Endothelial cell of umbilical vein (primary cell): ENCODE data around the gene C11orf24. TPM values are rescaled to one million over a fixed set of nuclear protein-coding genes. Genes with fewer than 3 reads are reported as not detected.
A peak's percentile ranks its signal among the peaks of the same experiment; 100 is the strongest.

Experiments used
- BruUV-seq: library from RNA; stranded (reverse); fragments of 400-500 nt; replicated peaks from 2 replicates; lab custom pipeline; 2021; lab: Mats Ljungman, UMichigan
- CTCF ChIA-PET: fragments of 300-600, 350-600 bp; sonication (Branson Sonifier 250); formaldehyde crosslinking; loops from one replicate; lab custom pipeline; 2021; ENCODE audit warnings: antibody characterized with exemption, inconsistent platforms; lab: Charles Lee
- POLR2A ChIA-PET: fragments of 300-600, 350-600 bp; sonication (Branson Sonifier 250); formaldehyde crosslinking; loops from one replicate; lab custom pipeline; 2021; ENCODE audit warnings: antibody characterized with exemption, inconsistent platforms; lab: Charles Lee
- DNase-seq: peaks from one replicate; pipeline ENCODE4 v3.0.0-alpha.2; 2011; ENCODE audit warnings: low read depth, low spot score
- FAIRE-seq: peaks from 2 replicates; lab custom pipeline; 2011; peaks lifted over from hg19 to GRCh38; lab: Jason Lieb, UNC
- H2AFZ ChIP-seq: 2 replicates; pipeline ENCODE4 v1.6.0; 2012; ENCODE audit warnings: low read depth, low read length, control low read depth, inconsistent platforms
- H3K27ac ChIP-seq: 2 replicates; pipeline ENCODE4 v1.5.1; 2011; ENCODE audit warnings: low read depth, mild to moderate bottlenecking, control low read depth, low read length, moderate library complexity; ENCODE audit not compliant: insufficient read depth
- H3K27me3 ChIP-seq, 2 experiments: 2 replicates each; pipeline versions ENCODE4 v1.6.0 to v1.6.1; 2011; ENCODE audit warnings: low read length in 2 of 2, mixed read lengths in 1 of 2; ENCODE audit not compliant: control insufficient read depth in 2 of 2, insufficient read depth in 2 of 2
- H3K36me3 ChIP-seq, 2 experiments: 2 replicates in 1 of 2; 3 replicates in 1 of 2; pipeline ENCODE4 v1.5.1; 2011; ENCODE audit warnings: low read length in 2 of 2, mild to moderate bottlenecking in 1 of 2, moderate library complexity in 1 of 2; ENCODE audit not compliant: control insufficient read depth in 2 of 2, insufficient read depth in 2 of 2; ENCODE audit errors: extremely low read depth in 1 of 2
- H3K4me1 ChIP-seq: 3 replicates; pipeline ENCODE4 v1.5.1; 2011; ENCODE audit warnings: mild to moderate bottlenecking, low read length; ENCODE audit not compliant: control insufficient read depth, insufficient read depth; ENCODE audit errors: extremely low read depth
- H3K4me2 ChIP-seq: 2 replicates; pipeline ENCODE4 v1.6.1; 2011; ENCODE audit warnings: low read length, control low read depth, mixed read lengths; ENCODE audit not compliant: insufficient read depth
- H3K4me3 ChIP-seq, 3 experiments: fragments of 200-600 bp in 1 of 3; sonication (generic), shearing (Covaris generic) in 1 of 3; replicated peaks in 1 of 3; 2 replicates each; pipeline ENCODE4 v1.5.1; 2011 to 2016; ENCODE audit warnings: control low read depth in 3 of 3, low read length in 3 of 3, mild to moderate bottlenecking in 2 of 3, inconsistent platforms in 1 of 3, low read depth in 1 of 3, moderate library complexity in 1 of 3; ENCODE audit not compliant: insufficient read depth in 1 of 3
- H3K79me2 ChIP-seq: 2 replicates; pipeline ENCODE4 v1.6.0; 2012; ENCODE audit warnings: low read length, inconsistent platforms; ENCODE audit not compliant: control insufficient read depth, insufficient read depth
- H3K9ac ChIP-seq: replicated peaks from 2 replicates; pipeline ENCODE3; 2011; ENCODE audit warnings: low read length, control low read depth; ENCODE audit not compliant: insufficient read depth; ENCODE audit errors: extremely low read depth
- H3K9me1 ChIP-seq: replicated peaks from 3 replicates; pipeline ENCODE4 v1.6.0; 2011; ENCODE audit warnings: mild to moderate bottlenecking, low read length; ENCODE audit not compliant: control insufficient read depth, insufficient read depth; ENCODE audit errors: extremely low read depth
- H3K9me3 ChIP-seq: replicated peaks from 2 replicates; pipeline ENCODE4 v1.5.1; 2012; ENCODE audit warnings: low read length, inconsistent platforms; ENCODE audit not compliant: control insufficient read depth, insufficient read depth
- H4K20me1 ChIP-seq: replicated peaks from 2 replicates; pipeline ENCODE3; 2011; ENCODE audit warnings: mild to moderate bottlenecking, low read length; ENCODE audit not compliant: control insufficient read depth, insufficient read depth; ENCODE audit errors: extremely low read depth
- EZH2 ChIP-seq: IDR thresholded peaks from 2 replicates; pipeline ENCODE4 v1.6.1; 2012; ENCODE audit warnings: borderline replicate concordance, low read depth, mild to moderate bottlenecking, moderate library complexity, low read length, inconsistent platforms; ENCODE audit not compliant: severe bottlenecking
- FOS ChIP-seq: IDR thresholded peaks from 2 replicates; pipeline ENCODE4 v1.6.1; 2011; ENCODE audit warnings: mild to moderate bottlenecking, low read length, moderate library complexity, borderline replicate concordance; ENCODE audit not compliant: insufficient read depth
- GATA2 ChIP-seq: IDR thresholded peaks from 2 replicates; pipeline ENCODE4 v1.7.0; 2011; ENCODE audit warnings: low read depth, mild to moderate bottlenecking, moderate library complexity, mixed read lengths, low read length; ENCODE audit not compliant: insufficient read length, insufficient read depth
- JUN ChIP-seq: IDR thresholded peaks from 2 replicates; pipeline ENCODE4 v1.6.1; 2011; ENCODE audit warnings: borderline replicate concordance, low read depth; ENCODE audit not compliant: insufficient read length, insufficient read depth
- MAX ChIP-seq: IDR thresholded peaks from 2 replicates; pipeline ENCODE4 v1.6.1; 2011; ENCODE audit not compliant: insufficient read depth, insufficient read length
- MYC ChIP-seq: IDR thresholded peaks from one replicate; pipeline ENCODE4 v1.6.1; 2011; ENCODE audit warnings: mild to moderate bottlenecking, low read depth, low read length
- POLR2A ChIP-seq: IDR thresholded peaks from 2 replicates; pipeline ENCODE4 v1.6.1; 2012; ENCODE audit warnings: low read depth, mild to moderate bottlenecking, control low read depth, low read length
- POLR2AphosphoS5 ChIP-seq: IDR thresholded peaks from 2 replicates; pipeline ENCODE4 v1.6.1; 2012; ENCODE audit warnings: low read depth, mild to moderate bottlenecking, control low read depth, low read length, moderate library complexity; ENCODE audit not compliant: insufficient read depth
- dilution Hi-C: fragments of 300-500 bp; cut with MboI; formaldehyde crosslinking; loops from one replicate; pipeline ENCODE4 v1.15.0; 2019; ENCODE audit warnings: low sequenced_read_pairs; ENCODE audit not compliant: extremely low pct_ligation_motif_present
- intact Hi-C: fragments of 100-400 bp; cut with micrococcal nuclease; formaldehyde crosslinking; loops from one replicate; pipeline ENCODE4 v1.10.0; 2022
- polyA plus RNA-seq, 4 experiments: library from polyadenylated mRNA; depleted of rRNA in 3 of 4; stranded (reverse) in 3 of 4; unstranded in 1 of 4; fragments of >200 nt; gene quantifications; 2 replicates each; pipeline versions ENCODE4 v1.2.1 to v1.2.3, GENCODE V29; 2011 to 2012; ENCODE audit warnings: missing spikeins in 1 of 4
- total RNA-seq: library from RNA; stranded (reverse); gene quantifications from 2 replicates; pipeline ENCODE4 v1.2.3, GENCODE V29; 2021
- TF ChIP-seq, protein P1 (sequence below), 2 donors: IDR thresholded peaks; 1 replicate in 1 of 2; 2 replicates in 1 of 2; pipeline ENCODE4 v1.5.1; 2011; ENCODE audit warnings: low read length in 2 of 2, mild to moderate bottlenecking in 2 of 2, moderate library complexity in 2 of 2, control low read depth in 1 of 2, inconsistent platforms in 1 of 2, low read depth in 1 of 2; ENCODE audit not compliant: insufficient read depth in 1 of 2; ENCODE audit errors: extremely low read depth in 1 of 2

C11orf24 gene
- total and polyA plus RNA-seq, 2 donors (not counting 3 experiments of a cell fraction or from before 2014, with no cell fraction given) = 26.4 to 34.1 TPM

DNA sequence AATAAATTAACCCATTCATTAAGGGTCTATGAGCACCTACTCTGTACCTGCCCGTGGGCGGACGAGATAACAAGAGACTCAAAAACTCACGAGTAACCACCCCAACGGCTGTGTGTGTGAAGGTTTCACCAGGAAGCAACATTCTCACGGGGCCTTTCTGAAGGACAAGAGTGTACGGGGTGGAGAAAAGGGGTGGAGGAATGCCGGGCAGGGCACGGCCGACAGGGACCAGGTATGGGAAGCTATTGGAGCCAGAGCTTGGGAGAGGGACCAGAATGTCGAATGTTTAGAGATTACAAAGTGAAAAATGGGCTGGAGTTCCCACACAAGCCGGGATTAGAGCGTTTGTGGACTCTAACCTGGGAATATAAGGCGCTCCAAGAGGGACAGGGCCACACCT lies 60.2 kb downstream of the C11orf24 start:
- Histone ChIP-seq H3K9ac (peak overlapping the region; percentile 55), H3K4me1 (peaks cover 17% of the 10 kb centered on the region), H2AFZ (no peak overlapping the region), H3K9me3 (no peaks in the 10 kb centered on the region), H3K27ac (no peak overlapping the region), H3K27me3 (peaks cover 0 to 3% of the 10 kb centered on the region in 2 experiments), H4K20me1 (peaks cover 16% of the 10 kb centered on the region), H3K79me2 (peaks cover 53% of the 10 kb centered on the region), H3K4me2 (peak overlapping the region; percentile 89), H3K36me3 (no peaks in the 10 kb centered on the region), H3K9me1 (no peaks in the 10 kb centered on the region), H3K4me3 (peak overlapping the region in 2 of 3 experiments; percentile 75 to 91)
- TF ChIP-seq POLR2A = no peak
- TF ChIP-seq FOS = no peak
- no peak for TF ChIP-seq JUN
- TF ChIP-seq MYC = no peak
- TF ChIP-seq, protein P1, sequence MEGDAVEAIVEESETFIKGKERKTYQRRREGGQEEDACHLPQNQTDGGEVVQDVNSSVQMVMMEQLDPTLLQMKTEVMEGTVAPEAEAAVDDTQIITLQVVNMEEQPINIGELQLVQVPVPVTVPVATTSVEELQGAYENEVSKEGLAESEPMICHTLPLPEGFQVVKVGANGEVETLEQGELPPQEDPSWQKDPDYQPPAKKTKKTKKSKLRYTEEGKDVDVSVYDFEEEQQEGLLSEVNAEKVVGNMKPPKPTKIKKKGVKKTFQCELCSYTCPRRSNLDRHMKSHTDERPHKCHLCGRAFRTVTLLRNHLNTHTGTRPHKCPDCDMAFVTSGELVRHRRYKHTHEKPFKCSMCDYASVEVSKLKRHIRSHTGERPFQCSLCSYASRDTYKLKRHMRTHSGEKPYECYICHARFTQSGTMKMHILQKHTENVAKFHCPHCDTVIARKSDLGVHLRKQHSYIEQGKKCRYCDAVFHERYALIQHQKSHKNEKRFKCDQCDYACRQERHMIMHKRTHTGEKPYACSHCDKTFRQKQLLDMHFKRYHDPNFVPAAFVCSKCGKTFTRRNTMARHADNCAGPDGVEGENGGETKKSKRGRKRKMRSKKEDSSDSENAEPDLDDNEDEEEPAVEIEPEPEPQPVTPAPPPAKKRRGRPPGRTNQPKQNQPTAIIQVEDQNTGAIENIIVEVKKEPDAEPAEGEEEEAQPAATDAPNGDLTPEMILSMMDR (IDR thresholded peaks at IDR 0.05; ENCODE audit: extremely low read depth in 1 of 2, insufficient read depth in 1 of 2, low read depth in 1 of 2, low read length in 2 of 2) = no peak
- TF ChIP-seq MAX = no peak
- TF ChIP-seq EZH2 = no peak
- TF ChIP-seq GATA2 = no peak
- no peak for TF ChIP-seq POLR2AphosphoS5
- DNase-seq (no peak), FAIRE-seq (no peak)
- ChIA-PET CTCF (interaction anchor here (1.3 to 4.7 kb wide), 2 partner anchors 83 to 86 kb away, joined by 3 to 37 read pairs; no protein-coding TSS in a partner anchor), POLR2A (no interaction called here)
- dilution Hi-C loops = no loop called here
- no TSS peak for BruUV-seq
- intact Hi-C loops = no loop called here

Other genes with a start within 250 kb of the C11orf24 start
- 150 and 170 TPM in 2 replicates for gene NDUFS8, start 241.3 kb downstream of the C11orf24 start, total RNA-seq
- gene NDUFS8, start 241.3 kb downstream of the C11orf24 start, polyA plus RNA-seq = 166 and 220 TPM in 2 replicates
- 124 and 134 TPM in 2 replicates for gene TCIRG1, start 232.9 kb downstream of the C11orf24 start, total RNA-seq
- gene TCIRG1, start 232.9 kb downstream of the C11orf24 start, polyA plus RNA-seq = 183 and 236 TPM in 2 replicates
- 21.3 and 25.1 TPM in 2 replicates for gene CHKA, start 150.6 kb downstream of the C11orf24 start, total RNA-seq
- gene CHKA, start 150.6 kb downstream of the C11orf24 start, polyA plus RNA-seq = 18.2 and 21.4 TPM in 2 replicates
- 35.6 and 36.3 TPM in 2 replicates for gene KMT5B, start 58.7 kb downstream of the C11orf24 start, total RNA-seq
- 7.1 and 10.1 TPM in 2 replicates for gene KMT5B, start 58.7 kb downstream of the C11orf24 start, polyA plus RNA-seq
- gene LRP5, start 40.6 kb upstream of the C11orf24 start, total RNA-seq = 44.3 and 51.8 TPM in 2 replicates
- 35.1 and 40.0 TPM in 2 replicates for gene LRP5, start 40.6 kb upstream of the C11orf24 start, polyA plus RNA-seq
- 98.8 and 99.5 TPM in 2 replicates for gene PPP6R3, start 188.8 kb upstream of the C11orf24 start, total RNA-seq
- 31.7 and 34.7 TPM in 2 replicates for gene PPP6R3, start 188.8 kb upstream of the C11orf24 start, polyA plus RNA-seq